Right atrium auricular region (tissue), 2 donors: ENCODE data around the gene SEMA3G. TPM values are rescaled to one million over a fixed set of nuclear protein-coding genes. Genes with fewer than 3 reads are reported as not detected.

ENCODE experiments used
- DNase-seq: peaks from one replicate; pipeline ENCODE4 v3.0.0-alpha.2; 2019; ENCODE audit warnings: low spot score
- H3K27ac ChIP-seq, 2 donors: fragments of 200-600 bp; sonication (generic); 1 replicate in 1 of 2; 2 replicates in 1 of 2; pipeline ENCODE4 v1.5.1; 2016 to 2019
- H3K27me3 ChIP-seq, 2 donors: fragments of 200-600 bp; sonication (generic); one replicate each; pipeline versions ENCODE4 v1.5.1 to v1.6.0; 2017 to 2019
- H3K36me3 ChIP-seq: fragments of 200-600 bp; sonication (generic); one replicate; pipeline ENCODE4 v1.5.1; 2016
- H3K4me1 ChIP-seq, 2 donors: fragments of 200-600 bp; sonication (generic); one replicate each; pipeline versions ENCODE4 v1.5.1 to v1.6.0; 2017 to 2019
- H3K4me3 ChIP-seq, 2 donors: fragments of 200-600 bp; sonication (generic); 1 replicate in 1 of 2; 2 replicates in 1 of 2; pipeline ENCODE4 v1.5.1; 2017 to 2019; ENCODE audit warnings: mild to moderate bottlenecking in 1 of 2, moderate library complexity in 1 of 2
- H3K9me3 ChIP-seq, 2 donors: fragments of 200-600 bp; sonication (generic); one replicate each; pipeline ENCODE4 v1.5.1; 2019
- CTCF ChIP-seq, 2 donors: fragments of 200-600 bp; sonication (generic); IDR thresholded peaks; one replicate each; pipeline ENCODE4 v1.5.1; 2019; ENCODE audit warnings: antibody characterized with exemption in 2 of 2
- total RNA-seq, 2 donors: library from RNA; depleted of rRNA; stranded (reverse); fragments of >200 nt; gene quantifications; one replicate each; pipeline ENCODE4 v1.1.0, GENCODE V29; 2016

SEMA3G gene
- total RNA-seq, 2 donors from 2014 or later: 11.8 to 12.6 TPM

GRCh38 chr3:52393131-52393807, 51.6 kb downstream of the SEMA3G start:
- Histone ChIP-seq H3K36me3 (peaks cover 6% of the 10 kb centered on the region), H3K9me3 (no peaks in the 10 kb centered on the region), H3K4me1 (no peaks in the 10 kb centered on the region), H3K4me3 (no peak overlapping the region), H3K27me3 (no peaks in the 10 kb centered on the region), H3K27ac (no peak overlapping the region)
- DNase-seq: no peak
- TF ChIP-seq CTCF (IDR thresholded peaks at IDR 0.05): no peak

- H3K4me1 ChIP-seq: no peaks in the 10 kb centered on the region
- H3K27ac ChIP-seq: no peak overlapping the region
- no peak overlapping the region for H3K4me3 ChIP-seq
- no peak for TF ChIP-seq CTCF (IDR thresholded peaks at IDR 0.05)
- peaks cover 6% of the 10 kb centered on the region for H3K36me3 ChIP-seq
- H3K9me3 ChIP-seq: no peaks in the 10 kb centered on the region
- DNase-seq: no peak
- no peaks in the 10 kb centered on the region for H3K27me3 ChIP-seq
These were observed 52.5 kb downstream of the SEMA3G start for GRCh38 chr3:52392216-52392930.

GRCh38 chr3:52391096-52391495, 53.8 kb downstream of the SEMA3G start:
- H3K9me3 ChIP-seq: no peaks in the 10 kb centered on the region
- H3K27ac ChIP-seq: no peak overlapping the region
- peaks cover 6% of the 10 kb centered on the region for H3K36me3 ChIP-seq
- no peaks in the 10 kb centered on the region for H3K4me1 ChIP-seq
- no peak for TF ChIP-seq CTCF (IDR thresholded peaks at IDR 0.05)
- H3K27me3 ChIP-seq: no peaks in the 10 kb centered on the region
- no peak overlapping the region for H3K4me3 ChIP-seq
- no peak for DNase-seq

GRCh38 chr3:52388933-52389332, 56.0 kb downstream of the SEMA3G start:
- no peaks in the 10 kb centered on the region for H3K27me3 ChIP-seq
- no peak overlapping the region for H3K27ac ChIP-seq
- DNase-seq: no peak
- H3K4me3 ChIP-seq: no peak overlapping the region
- no peaks in the 10 kb centered on the region for H3K9me3 ChIP-seq
- no peak for TF ChIP-seq CTCF (IDR thresholded peaks at IDR 0.05)
- peaks cover 6% of the 10 kb centered on the region for H3K36me3 ChIP-seq
- no peaks in the 10 kb centered on the region for H3K4me1 ChIP-seq

- no peak for TF ChIP-seq CTCF (IDR thresholded peaks at IDR 0.05)
- no peaks in the 10 kb centered on the region for H3K4me1 ChIP-seq
- DNase-seq: no peak
- no peaks in the 10 kb centered on the region for H3K9me3 ChIP-seq
- no peak overlapping the region for H3K27ac ChIP-seq
- H3K4me3 ChIP-seq: no peak overlapping the region
- H3K27me3 ChIP-seq: no peaks in the 10 kb centered on the region
- H3K36me3 ChIP-seq: peaks cover 6% of the 10 kb centered on the region
These were observed 56.5 kb downstream of the SEMA3G start for GRCh38 chr3:52388348-52388821.
